ENCODE measurements around the gene TRPM5.

TRPM5 gene

GRCh38 chr11:2468363-2469235 lies 24.3 kb upstream of the TRPM5 start:
- DNase-seq = no peak

GRCh38 chr11:2467695-2468055 lies 23.4 kb upstream of the TRPM5 start:
- no peak for DNase-seq

- DNase-seq = no peak
Observed at GRCh38 chr11:2466869-2467694, 22.8 kb upstream of the TRPM5 start.

DNA sequence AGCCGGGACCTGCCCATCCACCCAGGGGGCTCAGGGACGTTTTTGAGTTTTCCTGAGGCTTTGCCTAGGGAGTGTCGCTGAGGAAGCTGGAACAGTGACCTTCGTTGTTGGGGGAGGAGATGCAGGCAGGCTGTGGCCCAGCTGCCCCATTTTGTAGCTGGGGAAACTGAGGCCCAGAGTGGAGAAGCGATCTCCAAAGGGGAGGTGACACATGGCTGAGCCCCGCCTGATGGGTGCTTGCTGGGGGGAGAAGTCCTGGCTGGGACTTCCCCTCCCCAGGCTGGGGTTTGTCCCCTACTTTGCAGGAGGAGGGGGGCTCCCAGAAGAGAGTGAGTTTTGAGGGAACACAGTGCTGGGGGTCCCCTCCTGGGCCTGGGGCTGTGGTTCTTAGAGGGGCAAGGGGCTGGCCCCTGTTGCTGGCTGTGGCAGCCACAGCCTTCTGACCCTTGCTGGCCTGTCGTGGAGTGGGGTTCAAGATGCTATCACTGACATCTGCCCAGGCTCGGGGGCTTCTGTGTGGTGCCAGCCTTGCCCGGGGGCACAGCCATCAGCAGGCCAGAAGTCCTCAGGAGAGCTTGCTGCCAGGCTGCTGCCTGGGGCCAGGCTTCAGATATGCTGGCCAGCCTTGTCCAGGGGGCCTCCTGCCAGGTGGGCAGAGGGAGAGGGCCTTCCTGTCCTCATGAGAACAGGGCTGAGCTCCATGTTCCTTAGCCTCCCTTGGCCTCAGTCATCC lies 21.9 kb upstream of the TRPM5 start:
- DNase-seq = no peak

GRCh38 chr11:2465202-2466068 lies 21.1 kb upstream of the TRPM5 start:
- no peak for DNase-seq

GRCh38 chr11:2464451-2465165 lies 20.3 kb upstream of the TRPM5 start:
- no peak for DNase-seq

DNA sequence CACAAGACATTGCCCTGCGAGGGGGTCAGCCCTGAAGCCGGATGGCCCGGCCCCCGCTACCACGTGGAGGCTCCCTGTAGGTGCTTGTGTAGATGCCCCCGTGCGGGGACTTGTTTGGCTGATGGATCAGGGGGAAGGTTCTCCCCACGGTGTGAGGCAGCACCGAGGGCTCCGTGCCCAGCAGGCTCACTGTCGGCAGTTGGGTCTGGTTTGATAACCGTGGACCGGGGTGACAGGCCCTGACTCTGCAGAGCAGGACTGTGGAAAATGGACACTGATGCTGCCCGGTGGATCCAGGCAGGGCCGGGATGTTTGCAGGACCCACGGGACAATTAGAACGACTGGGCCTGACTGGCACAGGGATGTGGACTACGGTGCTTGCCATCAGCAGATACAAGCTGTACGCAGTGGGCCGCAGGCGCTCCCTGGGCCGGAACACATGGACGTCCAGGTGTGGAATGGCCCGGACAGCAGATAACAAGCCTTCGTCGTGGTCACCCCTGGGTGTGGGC lies 19.5 kb upstream of the TRPM5 start:
- DNase-seq = no peak

DNA sequence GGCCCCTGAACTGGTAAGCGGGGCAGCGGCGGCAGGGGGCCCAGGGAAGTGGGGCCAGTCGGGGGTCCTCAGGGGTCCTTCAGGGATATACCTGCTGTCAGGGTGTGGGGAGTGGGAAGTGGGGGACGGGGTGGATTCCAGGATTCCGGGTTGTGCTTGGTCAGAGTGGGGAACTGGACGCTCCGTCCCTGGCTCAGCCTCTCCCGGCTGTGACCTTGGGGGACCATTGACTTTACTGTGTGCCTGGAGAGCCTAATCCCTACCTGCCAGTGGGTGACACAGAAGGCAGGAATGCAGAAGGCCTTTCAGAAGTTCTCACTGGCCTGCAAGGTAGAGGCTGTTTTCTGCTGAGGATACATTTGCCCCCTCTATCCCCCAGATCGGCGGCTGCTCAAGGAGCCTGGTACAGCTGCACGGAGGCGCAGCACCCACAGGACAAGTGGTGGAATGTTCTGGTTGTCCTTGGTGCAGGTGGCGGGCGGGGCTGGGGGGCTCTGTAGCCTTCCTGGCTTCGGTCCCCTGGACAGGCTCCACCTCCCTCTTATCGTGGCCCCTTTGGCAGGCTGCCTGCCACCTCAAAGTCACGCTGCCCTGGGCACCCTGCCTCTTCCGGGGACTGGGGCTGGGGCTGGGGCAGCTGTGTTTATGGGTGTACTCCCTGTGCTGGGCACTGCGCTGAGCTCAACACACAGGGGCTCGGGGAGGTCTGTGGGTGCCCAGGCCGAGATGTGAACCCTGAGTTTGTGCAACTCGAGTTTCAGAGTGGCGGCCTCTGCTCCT lies 18.9 kb upstream of the TRPM5 start:
- peak; percentile 6 for DNase-seq

DNA sequence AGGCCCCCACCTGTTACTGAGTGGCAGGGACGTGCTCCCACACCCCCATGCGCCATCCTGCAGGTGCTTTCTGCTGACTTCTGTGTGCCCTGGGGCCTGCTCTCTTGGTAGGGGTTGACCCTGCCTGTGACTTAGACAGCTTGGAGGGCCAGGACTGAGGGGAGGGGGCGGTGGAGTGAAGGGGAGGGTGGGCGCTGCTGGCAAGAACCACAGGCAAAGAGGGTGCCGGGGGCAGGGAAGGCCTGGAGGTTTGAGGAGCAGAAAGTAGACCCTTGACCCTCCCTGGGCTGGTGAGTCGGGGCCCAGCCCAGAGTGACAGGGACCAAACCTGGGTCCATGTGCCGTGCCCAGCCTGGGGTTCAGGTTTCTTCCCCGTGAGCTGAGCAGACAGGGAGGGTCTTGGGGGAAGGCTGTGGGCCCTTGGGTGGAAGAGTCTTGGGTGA lies 18.2 kb upstream of the TRPM5 start:
- no peak for DNase-seq

DNA sequence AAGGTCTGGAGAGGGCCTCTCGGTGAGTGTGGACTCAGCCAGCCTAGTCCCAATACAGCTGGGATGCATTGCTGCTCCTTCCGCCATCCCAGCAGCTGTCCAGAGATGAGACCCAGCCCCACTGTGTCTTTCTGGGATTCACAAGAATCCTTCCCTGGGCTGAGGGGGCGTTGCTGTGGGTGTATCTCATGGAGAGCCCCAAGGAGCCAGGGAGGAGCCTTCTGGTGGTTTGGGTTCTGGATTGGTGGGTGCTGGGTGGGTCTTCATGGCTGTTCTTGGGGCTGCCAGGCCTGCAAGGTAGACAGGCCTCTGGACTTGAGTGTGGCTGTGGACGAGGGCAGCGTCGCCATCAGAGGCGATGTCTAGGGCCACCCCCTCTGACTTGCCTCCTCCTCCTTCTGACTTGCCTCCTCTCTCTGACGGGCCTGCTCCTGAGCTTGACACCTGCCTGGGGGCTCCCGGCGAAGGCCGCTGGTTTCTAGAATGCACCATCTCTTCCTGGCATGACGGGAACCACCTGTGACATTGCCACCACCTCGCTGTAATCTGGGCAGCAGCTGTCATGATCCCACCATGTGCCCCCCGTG lies 17.7 kb upstream of the TRPM5 start:
- no peak for DNase-seq

GRCh38 chr11:2461253-2461955 lies 17.1 kb upstream of the TRPM5 start:
- DNase-seq = no peak

- no peak for DNase-seq
Observed at GRCh38 chr11:2460540-2461252, 16.4 kb upstream of the TRPM5 start.

DNA sequence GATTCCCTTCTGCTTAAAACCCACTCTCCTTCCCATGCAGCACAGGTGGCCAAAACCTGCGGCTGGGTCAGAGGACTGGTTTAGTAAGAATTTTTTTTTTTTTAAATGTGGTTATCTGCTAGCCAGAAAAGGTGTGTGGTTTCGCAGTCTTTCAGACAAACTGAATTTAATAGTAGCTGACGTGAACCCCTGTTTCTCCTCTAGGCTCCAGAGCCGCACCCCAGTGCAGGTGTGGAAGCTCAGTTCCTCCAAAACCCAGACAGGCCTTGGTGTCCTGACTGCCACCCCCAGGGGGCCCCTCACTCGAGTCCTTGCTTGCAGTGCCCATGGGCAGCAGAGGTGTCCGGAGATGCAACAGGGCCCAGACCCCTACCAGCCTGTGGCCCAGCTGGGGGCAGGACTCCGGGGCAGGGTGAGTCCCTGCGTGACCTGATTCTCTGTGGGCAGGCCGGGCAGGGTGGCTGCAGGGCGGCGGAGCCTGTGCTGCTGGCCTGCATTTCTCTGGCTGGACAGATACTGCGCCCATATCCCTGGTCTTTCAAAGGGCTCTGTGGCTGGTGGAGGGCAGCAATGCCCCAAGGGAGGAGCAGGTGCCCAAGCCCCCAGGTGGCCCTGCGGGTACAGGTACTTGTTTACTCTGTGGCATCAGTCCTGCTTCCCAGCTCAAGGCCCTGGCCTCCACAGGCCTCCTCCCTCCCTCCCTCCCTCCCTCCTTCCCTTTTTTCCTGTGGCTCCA lies 15.7 kb upstream of the TRPM5 start:
- no peak for DNase-seq

- DNase-seq = no peak
Observed at GRCh38 chr11:2459016-2459725, 14.9 kb upstream of the TRPM5 start.

- DNase-seq = no peak
Observed at GRCh38 chr11:2458321-2458720, 14.0 kb upstream of the TRPM5 start.

DNA sequence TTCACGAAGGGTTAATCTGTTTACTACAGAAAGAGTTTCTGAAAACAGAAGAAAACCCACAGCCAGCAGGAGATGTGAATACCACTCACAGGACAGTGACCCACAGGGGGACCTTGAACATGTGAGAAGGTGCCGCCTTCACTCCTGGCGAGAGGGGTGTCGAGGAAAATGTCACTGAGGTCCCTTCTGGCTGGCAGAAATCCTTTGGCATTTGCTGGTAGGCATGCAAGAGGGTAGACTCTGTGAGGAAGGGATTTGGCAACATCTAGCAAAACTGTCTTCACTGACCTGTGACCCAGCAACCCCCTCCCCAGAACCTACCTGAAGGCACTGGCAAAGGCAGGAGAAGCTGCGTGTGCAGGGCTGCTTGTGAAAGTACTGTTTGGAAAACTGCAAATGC lies 9.1 kb upstream of the TRPM5 start:
- DNase-seq = no peak

GRCh38 chr11:2452321-2453012 lies 8.2 kb upstream of the TRPM5 start:
- no peak for DNase-seq

Measured in NCI-H345 (cell line).